GM23248 (cell line): Measurements from ENCODE around the gene PRSS27.

Experiments used
- EZH2 ChIP-seq: fragments of 200-600 bp; sonication (generic); IDR thresholded peaks from 2 replicates; pipeline ENCODE4 v1.6.1; 2018; ENCODE audit warnings: antibody characterized with exemption, mild to moderate bottlenecking; ENCODE audit not compliant: insufficient read depth, poor library complexity, severe bottlenecking
- EZH2phosphoT487 ChIP-seq: fragments of 200-600 bp; sonication (generic); IDR thresholded peaks from 2 replicates; pipeline ENCODE4 v1.6.1; 2018; ENCODE audit warnings: antibody characterized with exemption, moderate library complexity, mild to moderate bottlenecking, low read depth; ENCODE audit not compliant: insufficient read depth

- no peak for TF ChIP-seq EZH2
- TF ChIP-seq EZH2phosphoT487 = no peak
Measured at GRCh38 chr16:2741168-2741567, 21.1 kb upstream of the PRSS27 start.
